Measurements from ENCODE around the gene SCAMP5.
A peak's percentile ranks its signal among the peaks of the same experiment; 100 is the strongest.

Gene SCAMP5

GRCh38 chr15:74978077-74978476, 17.3 kb upstream of the SCAMP5 start:
- no peak for FAIRE-seq

- FAIRE-seq, result no peak
Measured at GRCh38 chr15:74978503-74978902, 16.9 kb upstream of the SCAMP5 start.

GRCh38 chr15:74982183-74982582, 13.2 kb upstream of the SCAMP5 start:
- FAIRE-seq, result no peak

- no peak for FAIRE-seq
Measured at GRCh38 chr15:74983725-74984231, 11.6 kb upstream of the SCAMP5 start.

GRCh38 chr15:74988007-74988800, 7.2 kb upstream of the SCAMP5 start:
- peak; percentile 63 for FAIRE-seq

GRCh38 chr15:74989527-74989926, 5.8 kb upstream of the SCAMP5 start:
- no peak for FAIRE-seq

- FAIRE-seq, result no peak
Measured at GRCh38 chr15:74992619-74993018, 2.7 kb upstream of the SCAMP5 start.

GRCh38 chr15:74994236-74994635, 1.1 kb upstream of the SCAMP5 start:
- no peak for FAIRE-seq

GRCh38 chr15:74994685-74995084, 678 bp upstream of the SCAMP5 start:
- no peak for FAIRE-seq

GRCh38 chr15:74995779-74996765, 709 bp downstream of the SCAMP5 start:
- no peak for FAIRE-seq

- FAIRE-seq, result no peak
Measured at GRCh38 chr15:74997141-74997540, 1.8 kb downstream of the SCAMP5 start.

- FAIRE-seq, result no peak
Measured at GRCh38 chr15:74997543-74997942, 2.2 kb downstream of the SCAMP5 start.

- no peak for FAIRE-seq
Measured at GRCh38 chr15:75001310-75001709, 5.9 kb downstream of the SCAMP5 start.

GRCh38 chr15:75002398-75002797, 7.0 kb downstream of the SCAMP5 start:
- no peak for FAIRE-seq

- no peak for FAIRE-seq
Measured at GRCh38 chr15:75007216-75007615, 11.9 kb downstream of the SCAMP5 start.

GRCh38 chr15:75008221-75008625, 12.9 kb downstream of the SCAMP5 start:
- FAIRE-seq, result no peak

- no peak for FAIRE-seq
Measured at GRCh38 chr15:75008629-75009326, 13.4 kb downstream of the SCAMP5 start.

GRCh38 chr15:75016431-75016830, 21.1 kb downstream of the SCAMP5 start:
- FAIRE-seq, result no peak

- FAIRE-seq, result no peak
Measured at GRCh38 chr15:75019916-75020315, 24.6 kb downstream of the SCAMP5 start.

GRCh38 chr15:75021341-75021740, 26.0 kb downstream of the SCAMP5 start:
- FAIRE-seq, result no peak

- no peak for FAIRE-seq
Measured at GRCh38 chr15:75022783-75023180, 27.4 kb downstream of the SCAMP5 start.

GRCh38 chr15:75023181-75023871, 28.0 kb downstream of the SCAMP5 start, which contains the start of gene PPCDC:
Gene PPCDC, plus strand, starts transcription at chr15:75023590. Its CDS starts 4,729 bp downstream, at chr15:75028319.
- FAIRE-seq, result peak; percentile 95
